HL-60 (cell line): ENCODE data around the gene IGHMBP2.

ENCODE experiments used
- DNase-seq, 2 experiments: peaks; one replicate each; pipeline ENCODE4 v3.0.0-alpha.2; 2010 to 2020; ENCODE audit warnings: low read depth in 1 of 2, low spot score in 1 of 2
- H3K27ac ChIP-seq: fragments of 250-450 bp; sonication (Bioruptor Pico); replicated peaks from 2 replicates; pipeline ENCODE4 v1.5.1; 2020; ENCODE audit warnings: mild to moderate bottlenecking, moderate library complexity
- H3K27me3 ChIP-seq: fragments of 250-450 bp; sonication (Bioruptor Pico); 2 replicates; pipeline ENCODE4 v1.5.1; 2021; ENCODE audit warnings: mild to moderate bottlenecking, moderate library complexity; ENCODE audit not compliant: insufficient read depth, poor library complexity, severe bottlenecking
- H3K4me3 ChIP-seq: replicated peaks from 2 replicates; pipeline ENCODE4 v1.5.1; 2011; ENCODE audit warnings: mild to moderate bottlenecking, control low read depth, low read length; ENCODE audit not compliant: insufficient read depth
- GABPA ChIP-seq: IDR thresholded peaks from 2 replicates; pipeline ENCODE4 v1.6.1; 2012; ENCODE audit warnings: low read depth
- POLR2AphosphoS5 ChIP-seq: IDR thresholded peaks from 2 replicates; pipeline ENCODE4 v1.6.1; 2012; ENCODE audit warnings: low read depth
- SPI1 ChIP-seq: IDR thresholded peaks from 2 replicates; pipeline ENCODE4 v1.6.1; 2012; ENCODE audit warnings: low read depth, mild to moderate bottlenecking, borderline replicate concordance
- TF ChIP-seq, protein P1 (sequence below): IDR thresholded peaks from 2 replicates; pipeline ENCODE4 v1.6.1; 2012; ENCODE audit warnings: low read depth; ENCODE audit not compliant: insufficient replicate concordance
- TF ChIP-seq, protein P2 (sequence below): IDR thresholded peaks from one replicate; pipeline ENCODE4 v1.5.1; 2011; ENCODE audit warnings: low read length, control low read depth, inconsistent platforms; ENCODE audit not compliant: insufficient read depth

IGHMBP2 gene

DNA sequence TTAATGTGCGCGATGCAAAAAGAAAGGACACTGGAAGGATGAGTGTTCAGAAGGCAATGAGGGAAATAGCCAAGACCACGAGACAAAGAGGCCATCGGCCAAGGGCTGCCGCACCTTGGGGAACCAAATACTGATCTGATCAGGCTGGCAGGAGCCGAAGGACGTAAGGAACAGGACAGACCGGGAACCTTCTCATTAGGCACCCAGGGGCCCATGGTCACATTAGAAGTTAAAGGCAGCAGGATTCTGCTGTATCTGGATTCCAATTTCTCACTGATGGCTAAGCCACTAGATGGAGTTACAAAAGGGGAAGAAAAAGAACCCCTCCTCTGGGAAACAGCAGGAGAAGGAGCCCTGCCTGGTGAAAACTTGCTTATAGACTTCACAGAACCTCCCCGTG lies 33.2 kb upstream of the IGHMBP2 start:
- Histone ChIP-seq H3K27ac (no peak overlapping the region), H3K4me3 (peak overlapping the region; percentile 39; the same call in 1 of the 2 replicates), H3K27me3 (no peaks in the 10 kb centered on the region)
- peak in 1 of 2 experiments; percentile 11 for DNase-seq
- TF ChIP-seq SPI1 (no peak), POLR2AphosphoS5 (no peak), GABPA (no peak)
- TF ChIP-seq, protein P1, sequence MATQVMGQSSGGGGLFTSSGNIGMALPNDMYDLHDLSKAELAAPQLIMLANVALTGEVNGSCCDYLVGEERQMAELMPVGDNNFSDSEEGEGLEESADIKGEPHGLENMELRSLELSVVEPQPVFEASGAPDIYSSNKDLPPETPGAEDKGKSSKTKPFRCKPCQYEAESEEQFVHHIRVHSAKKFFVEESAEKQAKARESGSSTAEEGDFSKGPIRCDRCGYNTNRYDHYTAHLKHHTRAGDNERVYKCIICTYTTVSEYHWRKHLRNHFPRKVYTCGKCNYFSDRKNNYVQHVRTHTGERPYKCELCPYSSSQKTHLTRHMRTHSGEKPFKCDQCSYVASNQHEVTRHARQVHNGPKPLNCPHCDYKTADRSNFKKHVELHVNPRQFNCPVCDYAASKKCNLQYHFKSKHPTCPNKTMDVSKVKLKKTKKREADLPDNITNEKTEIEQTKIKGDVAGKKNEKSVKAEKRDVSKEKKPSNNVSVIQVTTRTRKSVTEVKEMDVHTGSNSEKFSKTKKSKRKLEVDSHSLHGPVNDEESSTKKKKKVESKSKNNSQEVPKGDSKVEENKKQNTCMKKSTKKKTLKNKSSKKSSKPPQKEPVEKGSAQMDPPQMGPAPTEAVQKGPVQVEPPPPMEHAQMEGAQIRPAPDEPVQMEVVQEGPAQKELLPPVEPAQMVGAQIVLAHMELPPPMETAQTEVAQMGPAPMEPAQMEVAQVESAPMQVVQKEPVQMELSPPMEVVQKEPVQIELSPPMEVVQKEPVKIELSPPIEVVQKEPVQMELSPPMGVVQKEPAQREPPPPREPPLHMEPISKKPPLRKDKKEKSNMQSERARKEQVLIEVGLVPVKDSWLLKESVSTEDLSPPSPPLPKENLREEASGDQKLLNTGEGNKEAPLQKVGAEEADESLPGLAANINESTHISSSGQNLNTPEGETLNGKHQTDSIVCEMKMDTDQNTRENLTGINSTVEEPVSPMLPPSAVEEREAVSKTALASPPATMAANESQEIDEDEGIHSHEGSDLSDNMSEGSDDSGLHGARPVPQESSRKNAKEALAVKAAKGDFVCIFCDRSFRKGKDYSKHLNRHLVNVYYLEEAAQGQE = no peak
- TF ChIP-seq, protein P2, sequence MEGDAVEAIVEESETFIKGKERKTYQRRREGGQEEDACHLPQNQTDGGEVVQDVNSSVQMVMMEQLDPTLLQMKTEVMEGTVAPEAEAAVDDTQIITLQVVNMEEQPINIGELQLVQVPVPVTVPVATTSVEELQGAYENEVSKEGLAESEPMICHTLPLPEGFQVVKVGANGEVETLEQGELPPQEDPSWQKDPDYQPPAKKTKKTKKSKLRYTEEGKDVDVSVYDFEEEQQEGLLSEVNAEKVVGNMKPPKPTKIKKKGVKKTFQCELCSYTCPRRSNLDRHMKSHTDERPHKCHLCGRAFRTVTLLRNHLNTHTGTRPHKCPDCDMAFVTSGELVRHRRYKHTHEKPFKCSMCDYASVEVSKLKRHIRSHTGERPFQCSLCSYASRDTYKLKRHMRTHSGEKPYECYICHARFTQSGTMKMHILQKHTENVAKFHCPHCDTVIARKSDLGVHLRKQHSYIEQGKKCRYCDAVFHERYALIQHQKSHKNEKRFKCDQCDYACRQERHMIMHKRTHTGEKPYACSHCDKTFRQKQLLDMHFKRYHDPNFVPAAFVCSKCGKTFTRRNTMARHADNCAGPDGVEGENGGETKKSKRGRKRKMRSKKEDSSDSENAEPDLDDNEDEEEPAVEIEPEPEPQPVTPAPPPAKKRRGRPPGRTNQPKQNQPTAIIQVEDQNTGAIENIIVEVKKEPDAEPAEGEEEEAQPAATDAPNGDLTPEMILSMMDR = no peak

- Histone ChIP-seq H3K4me3 (no peak overlapping the region), H3K27ac (no peak overlapping the region), H3K27me3 (no peaks in the 10 kb centered on the region)
- TF ChIP-seq, protein P2 = no peak
- TF ChIP-seq POLR2AphosphoS5 = no peak
- no peak for TF ChIP-seq GABPA
- no peak for TF ChIP-seq SPI1
- TF ChIP-seq, protein P1 = no peak
- no peak for DNase-seq
These were observed 31.3 kb upstream of the IGHMBP2 start for GRCh38 chr11:68872216-68873003.

DNA sequence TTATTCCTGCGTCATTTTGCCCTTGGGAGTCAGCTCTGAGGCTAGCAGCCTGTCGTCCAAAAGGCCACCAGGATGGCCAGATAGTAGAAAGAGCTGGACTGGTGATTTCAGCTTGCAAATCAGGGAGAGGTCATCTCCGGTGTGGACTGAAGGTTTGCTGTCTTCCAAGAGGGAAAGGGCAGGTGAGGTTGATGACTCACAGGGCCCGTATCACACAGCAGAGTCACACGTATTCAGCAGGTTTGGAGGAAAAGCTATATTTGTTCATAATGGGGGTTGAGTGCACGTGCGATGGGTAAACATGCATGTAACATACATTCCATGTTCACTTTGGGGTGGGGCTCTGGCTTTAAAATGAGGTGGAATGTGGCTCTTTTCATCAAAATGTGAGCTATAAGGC lies 25.7 kb upstream of the IGHMBP2 start:
- DNase-seq = no peak
- H3K4me3 ChIP-seq = no peak overlapping the region
- no peaks in the 10 kb centered on the region for H3K27me3 ChIP-seq
- no peak overlapping the region for H3K27ac ChIP-seq
- TF ChIP-seq, protein P2 = no peak

DNA sequence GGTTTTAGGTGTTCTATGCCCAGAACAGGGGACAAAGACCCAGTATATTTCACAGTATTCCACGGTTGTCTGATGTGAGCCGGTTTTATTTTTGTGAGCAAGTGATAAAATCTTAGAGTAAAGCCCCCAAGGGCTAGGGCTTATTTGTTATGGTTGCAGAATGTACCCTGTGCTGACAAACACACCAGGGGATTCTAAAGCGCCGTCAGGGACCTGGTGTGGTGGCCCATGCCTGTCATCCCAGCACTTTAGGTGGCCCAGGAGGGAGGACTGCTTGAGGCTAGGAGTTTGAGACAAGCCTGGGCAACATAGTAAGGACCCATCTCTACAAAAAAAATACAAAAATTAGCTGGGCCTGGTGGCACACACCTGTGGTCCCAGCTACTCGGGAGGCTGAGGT lies 22.8 kb upstream of the IGHMBP2 start:
- DNase-seq = no peak
- no peaks in the 10 kb centered on the region for H3K27me3 ChIP-seq
- no peak for TF ChIP-seq SPI1
- TF ChIP-seq, protein P2 = no peak
- no peak for TF ChIP-seq GABPA
- TF ChIP-seq POLR2AphosphoS5 = no peak
- TF ChIP-seq, protein P1 = no peak
- no peak overlapping the region for H3K4me3 ChIP-seq
- H3K27ac ChIP-seq = no peak overlapping the region
